Prostate gland (tissue), 2 donors: ENCODE data around the gene GRID1. TPM values are rescaled to one million over a fixed set of nuclear protein-coding genes. Genes with fewer than 3 reads are reported as not detected.

Source experiments
- DNase-seq: peaks from one replicate; pipeline ENCODE4 v3.0.0-alpha.2; 2019; ENCODE audit warnings: low spot score
- H3K27ac ChIP-seq, 2 donors: fragments of 200-600 bp; sonication (generic); 2 replicates each; pipeline ENCODE4 v1.5.1; 2017 to 2019
- H3K27me3 ChIP-seq: fragments of 200-600 bp; sonication (generic); replicated peaks from 2 replicates; pipeline ENCODE4 v1.5.1; 2019; ENCODE audit not compliant: insufficient read depth
- H3K36me3 ChIP-seq, 2 donors: fragments of 200-600 bp; sonication (generic); 1 replicate in 1 of 2; 2 replicates in 1 of 2; pipeline versions ENCODE4 v1.5.1 to v1.8.1; 2017 to 2019
- H3K4me1 ChIP-seq: fragments of 200-600 bp; sonication (generic); replicated peaks from 2 replicates; pipeline ENCODE4 v1.5.1; 2019
- H3K4me3 ChIP-seq, 2 donors: fragments of 200-600 bp; sonication (generic); 2 replicates each; pipeline ENCODE4 v1.5.1; 2017 to 2019
- H3K9me3 ChIP-seq: fragments of 200-600 bp; sonication (generic); 2 replicates; pipeline ENCODE4 v1.5.1; 2017
- CTCF ChIP-seq, 4 experiments: fragments of 200-600 bp in 2 of 4; fragments of 450-650 bp in 2 of 4; sonication (generic) in 2 of 4; IDR thresholded peaks; 1 replicate in 3 of 4; 2 replicates in 1 of 4; pipeline ENCODE4 v1.5.1; 2016 to 2019; ENCODE audit warnings: antibody characterized with exemption in 4 of 4, mild to moderate bottlenecking in 2 of 4, moderate library complexity in 2 of 4
- POLR2A ChIP-seq: fragments of 450-650 bp; IDR thresholded peaks from one replicate; pipeline ENCODE4 v1.6.1; 2016; ENCODE audit warnings: antibody characterized with exemption, mild to moderate bottlenecking
- POLR2AphosphoS5 ChIP-seq: sonication (generic); formaldehyde crosslinking; IDR thresholded peaks from one replicate; pipeline ENCODE4 v1.6.1; 2017; ENCODE audit warnings: antibody characterized with exemption
- WGBS: methylation state at CpG from one replicate; pipeline ENCODE4 v1.1.5; 2018; 5-methylcytosine and 5-hydroxymethylcytosine counted together
- intact Hi-C: fragments of 100-400 bp; cut with DNase I; formaldehyde crosslinking; loops from one replicate; pipeline ENCODE4 v1.14.2; 2022
- total RNA-seq, 2 donors: library from RNA; depleted of rRNA; stranded (reverse); fragments of >200 nt; gene quantifications; one replicate each; pipeline ENCODE4 v1.1.0, GENCODE V29; 2016

GRID1 gene
- total RNA-seq, 2 donors from 2014 or later: 1.0 to 10.0 TPM

DNA sequence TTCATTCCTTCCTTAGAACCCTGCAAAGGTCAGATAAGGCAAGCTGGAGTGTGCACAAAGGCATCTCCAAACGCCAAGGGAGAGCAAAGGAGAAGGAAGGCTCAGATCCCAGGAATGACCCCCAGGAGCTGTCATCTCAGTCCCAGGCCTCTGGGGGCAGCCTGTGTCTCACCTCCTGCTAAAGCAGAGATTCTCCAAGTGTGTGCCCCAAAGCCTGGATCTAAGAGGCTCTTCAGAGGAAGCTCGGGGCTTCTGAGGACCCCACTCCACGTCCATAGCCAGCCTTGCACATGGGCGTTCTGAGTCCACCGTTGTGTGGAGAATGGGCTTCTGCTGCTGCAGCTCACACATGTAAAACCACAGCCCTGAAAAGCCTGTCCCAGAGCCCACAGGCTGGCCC, 5.1 kb upstream of the GRID1 start:
- TF ChIP-seq POLR2A (no peak), CTCF (IDR thresholded peaks at IDR 0.05) (no peak), POLR2AphosphoS5 (no peak)
- intact Hi-C loops: loop anchor here (5.0 kb wide), 1 partner anchor 579 kb away; no protein-coding TSS in a partner anchor
- WGBS: 88% methylated on average over 4 of the region's 5 CpGs
- Histone ChIP-seq H3K4me1 (no peaks in the 10 kb centered on the region), H3K36me3 (no peaks in the 10 kb centered on the region), H3K27me3 (no peaks in the 10 kb centered on the region), H3K27ac (no peak overlapping the region), H3K4me3 (no peak overlapping the region), H3K9me3 (no peaks in the 10 kb centered on the region)
- DNase-seq: no peak

DNA sequence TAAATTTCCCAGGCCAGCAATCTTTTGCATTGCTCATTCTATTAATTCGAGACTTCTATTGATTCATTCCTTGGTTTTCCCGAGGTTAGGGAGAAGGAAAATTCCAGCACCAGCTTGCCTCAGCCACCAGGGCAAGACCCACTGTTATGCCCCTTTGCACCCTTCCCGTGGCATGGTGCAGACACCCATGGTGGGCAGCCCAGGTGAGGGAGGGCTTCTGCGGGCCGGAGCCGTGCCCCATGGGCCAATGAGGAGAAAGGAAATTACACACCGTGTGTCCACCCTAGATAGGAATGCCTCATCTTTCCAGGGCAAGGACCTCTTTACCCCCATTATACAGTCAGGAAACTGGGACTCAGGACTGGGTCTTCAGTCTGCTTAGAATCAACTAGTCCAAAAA, 4.5 kb upstream of the GRID1 start:
- no peaks in the 10 kb centered on the region for H3K9me3 ChIP-seq
- 88% methylated on average over 7 of the region's 7 CpGs for WGBS
- no peak for DNase-seq
- intact Hi-C loops: loop anchor here (5.0 kb wide), 1 partner anchor 579 kb away; no protein-coding TSS in a partner anchor
- no peaks in the 10 kb centered on the region for H3K36me3 ChIP-seq
- no peak overlapping the region for H3K4me3 ChIP-seq
- H3K27me3 ChIP-seq: no peaks in the 10 kb centered on the region
- TF ChIP-seq POLR2AphosphoS5: no peak
- no peak for TF ChIP-seq CTCF (IDR thresholded peaks at IDR 0.05)
- TF ChIP-seq POLR2A: no peak
- H3K27ac ChIP-seq: no peak overlapping the region
- no peaks in the 10 kb centered on the region for H3K4me1 ChIP-seq

GRCh38 chr10:86370006-86370585, 3.5 kb upstream of the GRID1 start:
- Histone ChIP-seq H3K9me3 (no peaks in the 10 kb centered on the region), H3K27me3 (no peaks in the 10 kb centered on the region), H3K4me3 (no peak overlapping the region), H3K4me1 (no peaks in the 10 kb centered on the region), H3K36me3 (no peaks in the 10 kb centered on the region), H3K27ac (no peak overlapping the region)
- no peak for DNase-seq
- TF ChIP-seq POLR2A: no peak
- TF ChIP-seq CTCF (IDR thresholded peaks at IDR 0.05): no peak
- TF ChIP-seq POLR2AphosphoS5: no peak
- intact Hi-C loops: loop anchor here (5.0 kb wide), 1 partner anchor 578 kb away; no protein-coding TSS in a partner anchor
- WGBS: 91% methylated on average over 4 of the region's 4 CpGs

- H3K9me3 ChIP-seq: no peaks in the 10 kb centered on the region
- H3K4me1 ChIP-seq: no peaks in the 10 kb centered on the region
- H3K27me3 ChIP-seq: no peaks in the 10 kb centered on the region
- no peak for DNase-seq
- no peak overlapping the region for H3K27ac ChIP-seq
- TF ChIP-seq CTCF (IDR thresholded peaks at IDR 0.05): no peak
- TF ChIP-seq POLR2AphosphoS5: no peak
- TF ChIP-seq POLR2A: no peak
- intact Hi-C loops: no loop called here
- 90% methylated on average over 2 of the region's 2 CpGs for WGBS
- no peak overlapping the region for H3K4me3 ChIP-seq
- no peaks in the 10 kb centered on the region for H3K36me3 ChIP-seq
These were observed 2.4 kb upstream of the GRID1 start for GRCh38 chr10:86368987-86369386.

DNA sequence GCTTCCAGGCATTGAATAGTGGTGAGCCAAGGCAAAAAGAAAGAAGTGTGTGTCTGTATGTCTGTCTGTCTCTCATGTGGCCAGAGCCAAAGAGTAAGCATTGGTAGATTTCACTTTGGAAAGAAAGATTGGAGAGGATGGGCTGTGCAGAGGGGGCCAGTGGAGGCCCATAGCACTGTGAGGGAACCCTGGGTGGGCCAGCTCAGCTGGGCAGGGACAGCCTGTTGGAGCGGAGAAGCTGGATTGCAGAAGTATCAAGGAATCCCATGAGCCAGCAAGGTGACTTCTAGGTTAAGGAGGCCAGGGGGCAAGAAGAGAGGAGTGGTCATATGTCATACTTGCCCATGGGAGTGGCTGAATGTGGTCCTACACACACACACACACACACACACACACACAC, 1.5 kb upstream of the GRID1 start:
- Histone ChIP-seq H3K9me3 (no peaks in the 10 kb centered on the region), H3K27ac (no peak overlapping the region), H3K4me1 (peaks cover 2% of the 10 kb centered on the region), H3K4me3 (no peak overlapping the region), H3K36me3 (no peaks in the 10 kb centered on the region), H3K27me3 (no peaks in the 10 kb centered on the region)
- no peak for TF ChIP-seq CTCF (IDR thresholded peaks at IDR 0.05)
- no peak for TF ChIP-seq POLR2A
- no peak for TF ChIP-seq POLR2AphosphoS5
- DNase-seq: no peak
- WGBS: 86% methylated on average over 1 of the region's 1 CpG
- intact Hi-C loops: no loop called here
